Fibroblast of skin of left quadriceps (primary cell): ENCODE data around the gene RMND5A.
"Not testable (repeated sequence)": the region's sequence is repeated elsewhere in the genome, so short reads cannot be mapped to it uniquely, and the experiment has no call there.

Experiments
- DNase-seq, 2 experiments: peaks; one replicate each; pipeline ENCODE4 v3.0.0-alpha.2; 2013; ENCODE audit warnings: low read depth in 2 of 2

The RMND5A gene

DNA sequence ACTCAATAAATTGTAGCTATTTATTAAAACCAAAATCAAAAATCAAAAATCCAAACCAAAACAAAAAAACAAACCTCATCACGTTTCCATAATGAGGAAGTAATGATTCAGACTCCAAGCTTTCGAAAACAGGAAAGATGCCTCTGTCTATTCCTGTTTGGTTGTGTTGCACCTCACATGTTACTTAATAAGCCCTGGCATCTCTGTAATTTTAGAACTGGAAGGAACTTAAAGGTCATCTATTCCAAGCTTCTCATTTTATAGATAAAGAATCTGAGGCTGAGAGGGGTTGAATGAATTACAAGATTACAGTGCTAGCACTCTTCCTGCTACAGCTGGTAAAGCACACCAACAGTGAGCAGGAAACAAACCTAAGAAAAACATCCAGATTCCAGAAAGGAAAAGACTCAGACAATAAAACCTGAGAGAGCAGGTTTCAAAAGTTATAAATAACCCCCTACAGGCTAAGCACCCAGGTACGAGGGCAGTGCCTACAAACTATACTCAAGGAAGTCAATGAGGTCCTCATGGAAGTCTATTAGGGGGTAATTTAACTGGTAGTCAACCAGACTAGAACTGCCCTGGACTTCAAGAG is 5.4 kb upstream of the RMND5A start:
- not testable (repeated sequence) for DNase-seq

DNA sequence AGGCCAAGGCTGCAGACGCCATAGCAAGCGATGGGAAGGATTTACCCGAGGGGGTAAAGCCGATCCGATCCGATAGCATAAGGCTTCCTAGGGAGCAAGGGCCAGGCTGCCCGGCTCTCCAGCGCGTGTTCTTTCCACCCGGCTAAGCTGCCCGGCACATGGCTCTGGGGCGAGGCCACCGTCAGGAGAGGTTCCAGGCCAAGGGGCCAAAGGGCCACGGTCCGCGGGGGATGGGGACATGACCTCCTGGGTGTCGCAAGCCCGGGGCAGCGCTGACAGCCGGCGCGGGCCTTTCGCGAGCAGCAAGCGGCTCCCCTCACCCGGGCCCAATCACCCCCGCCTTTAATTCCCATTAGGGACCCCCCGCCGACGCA is 841 bp upstream of the RMND5A start:
- DNase-seq: not testable (repeated sequence)

DNA sequence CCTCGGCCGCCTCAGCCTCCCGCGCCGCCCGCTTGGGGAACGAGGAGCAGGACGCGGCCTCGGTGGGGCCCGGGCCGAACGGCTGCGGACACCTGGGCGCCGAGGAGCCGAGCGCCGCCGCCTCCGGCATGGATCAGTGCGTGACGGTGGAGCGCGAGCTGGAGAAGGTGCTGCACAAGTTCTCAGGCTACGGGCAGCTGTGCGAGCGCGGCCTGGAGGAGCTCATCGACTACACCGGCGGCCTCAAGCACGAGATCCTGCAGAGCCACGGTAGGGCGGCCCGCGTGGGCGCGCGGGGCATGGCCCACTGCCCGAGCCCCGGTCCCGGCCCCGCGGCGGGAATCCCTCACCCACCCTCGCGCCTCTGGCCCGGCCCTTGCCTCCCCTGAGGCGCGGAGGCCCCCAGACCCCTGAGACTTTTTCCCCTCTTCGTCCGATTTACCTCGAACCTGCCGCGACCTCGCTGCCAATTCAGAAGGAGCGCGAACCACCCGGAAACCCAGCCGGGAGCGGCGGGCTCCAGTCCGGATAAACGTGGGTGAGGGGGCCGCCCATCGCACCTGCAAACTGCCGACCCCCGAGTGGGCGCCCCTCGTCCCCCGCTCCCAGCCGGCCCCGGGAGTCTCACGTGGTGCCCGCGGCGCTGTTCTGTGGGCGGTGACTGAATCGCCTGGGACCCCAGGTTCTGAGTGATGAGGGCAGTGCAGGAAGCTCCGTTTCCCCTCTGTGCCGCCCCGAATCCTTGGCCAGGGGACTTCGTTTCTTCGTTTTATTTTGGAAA is 639 bp downstream of the RMND5A start:
- not testable (repeated sequence) for DNase-seq

DNA sequence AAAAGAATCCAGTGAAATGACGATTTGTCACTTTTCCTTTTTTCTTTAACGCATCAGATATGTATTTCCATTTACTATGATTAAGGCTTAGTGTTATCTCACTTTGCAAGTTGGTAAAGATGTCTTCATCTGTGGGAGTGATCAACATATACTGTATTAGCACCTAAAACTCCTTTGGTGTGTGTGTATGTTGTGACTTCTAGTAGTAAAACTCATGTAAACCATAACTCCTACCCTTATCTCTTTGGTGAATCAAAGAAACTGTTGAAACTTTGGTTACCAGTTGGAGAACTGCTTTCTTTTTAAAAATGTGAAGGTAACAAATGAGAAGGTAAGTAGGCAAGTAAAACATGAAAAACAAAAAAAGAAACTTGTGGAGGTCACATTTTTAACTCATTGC is 5.6 kb downstream of the RMND5A start:
- DNase-seq: not testable (repeated sequence)

DNA sequence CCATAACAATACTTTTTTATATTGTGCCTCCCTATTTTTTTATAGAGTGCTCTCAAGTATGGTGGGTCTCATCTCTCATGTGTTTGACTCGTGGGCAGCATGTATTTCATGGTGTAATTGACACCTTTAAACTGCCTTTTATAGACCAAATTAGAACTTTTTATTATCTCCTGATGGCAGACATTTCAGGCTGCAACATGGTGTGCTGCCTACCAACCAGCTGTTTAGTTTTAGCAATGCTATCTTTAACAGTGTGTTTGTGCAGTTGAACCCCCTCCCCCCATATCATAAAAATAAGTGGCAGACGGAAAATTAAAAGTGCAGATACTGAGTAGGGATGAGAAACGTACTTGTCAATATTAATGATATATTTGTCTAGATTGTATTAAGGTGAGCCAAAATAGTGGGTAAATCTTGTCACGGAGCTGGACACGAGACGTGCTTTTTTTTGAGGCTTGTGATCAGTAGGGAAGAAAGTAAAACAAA is 12.0 kb downstream of the RMND5A start:
- DNase-seq: not testable (repeated sequence)

DNA sequence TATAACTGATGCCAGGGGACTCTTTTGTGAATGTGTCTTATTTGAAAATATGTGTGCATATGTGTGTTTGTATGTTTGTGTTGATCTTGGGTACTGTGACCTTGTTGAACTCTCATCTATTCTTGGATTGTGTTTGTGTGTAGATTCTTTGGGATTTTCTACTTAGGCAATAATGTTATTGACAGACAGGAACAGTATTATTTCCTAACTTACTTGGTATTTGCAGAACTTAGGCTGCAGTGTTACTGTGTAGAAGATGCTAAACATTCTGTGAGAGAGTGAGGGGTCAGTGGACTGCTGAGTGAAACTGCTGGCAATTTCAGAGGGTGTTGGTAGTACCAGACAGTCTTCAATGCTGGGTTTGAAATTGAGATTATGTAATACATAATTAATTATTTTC is 12.7 kb downstream of the RMND5A start:
- not testable (repeated sequence) for DNase-seq

DNA sequence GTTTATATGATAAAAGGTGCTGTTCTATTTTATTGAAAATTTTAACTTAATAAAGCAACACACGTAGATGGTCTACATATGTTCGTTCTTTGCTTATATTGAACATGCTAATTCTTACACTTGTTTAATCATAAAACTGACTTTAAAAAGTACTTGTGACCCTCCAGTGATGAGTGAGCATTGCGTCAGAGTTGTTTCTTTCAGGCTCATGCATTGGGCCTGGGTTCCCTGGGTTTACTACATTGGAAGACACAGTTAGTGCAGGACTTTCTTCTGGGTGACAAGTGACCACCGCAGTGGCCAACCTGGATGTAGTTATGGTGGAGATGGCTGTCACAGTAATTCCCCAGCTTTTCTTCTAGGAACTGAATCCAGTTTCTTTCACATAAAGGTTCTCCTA is 13.4 kb downstream of the RMND5A start:
- DNase-seq: not testable (repeated sequence)

DNA sequence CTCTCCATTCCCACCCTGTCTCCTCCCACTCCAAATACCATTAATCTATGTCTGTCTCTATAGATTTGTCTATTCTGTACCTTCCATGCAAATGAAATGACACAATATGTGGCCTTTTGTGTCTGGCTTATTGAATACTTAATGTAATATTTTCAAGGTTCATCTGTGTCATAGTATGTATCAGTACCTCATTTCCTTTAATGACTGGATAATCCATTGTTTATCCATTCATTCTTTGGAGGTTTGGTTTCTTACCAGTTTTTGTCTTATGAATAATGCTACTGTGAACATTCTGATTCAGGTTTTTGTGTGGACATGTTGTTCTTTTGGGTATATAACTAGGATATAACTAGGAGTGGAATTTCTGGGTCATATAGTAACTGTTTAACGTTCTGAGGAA is 14.8 kb downstream of the RMND5A start:
- DNase-seq: not testable (repeated sequence)

DNA sequence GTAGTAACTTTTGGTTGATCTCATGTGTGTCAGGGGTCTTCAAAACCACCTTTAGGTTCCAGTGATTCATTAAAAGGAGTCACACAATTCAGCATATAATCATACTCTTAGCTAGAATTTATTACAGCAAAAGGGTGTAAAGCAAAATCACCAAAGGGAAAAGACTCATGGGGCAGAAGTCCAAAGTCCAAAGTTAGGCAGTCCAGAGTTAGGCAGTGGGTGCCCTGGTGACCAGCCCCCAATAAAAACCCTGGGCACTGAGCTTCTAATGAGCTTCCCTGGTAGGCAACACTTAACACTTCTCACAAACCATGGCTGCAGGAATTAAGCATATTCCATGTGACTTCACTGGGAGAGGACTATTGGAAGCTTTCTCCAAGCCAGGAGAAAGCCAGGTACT is 19.4 kb downstream of the RMND5A start:
- DNase-seq: not testable (repeated sequence)

DNA sequence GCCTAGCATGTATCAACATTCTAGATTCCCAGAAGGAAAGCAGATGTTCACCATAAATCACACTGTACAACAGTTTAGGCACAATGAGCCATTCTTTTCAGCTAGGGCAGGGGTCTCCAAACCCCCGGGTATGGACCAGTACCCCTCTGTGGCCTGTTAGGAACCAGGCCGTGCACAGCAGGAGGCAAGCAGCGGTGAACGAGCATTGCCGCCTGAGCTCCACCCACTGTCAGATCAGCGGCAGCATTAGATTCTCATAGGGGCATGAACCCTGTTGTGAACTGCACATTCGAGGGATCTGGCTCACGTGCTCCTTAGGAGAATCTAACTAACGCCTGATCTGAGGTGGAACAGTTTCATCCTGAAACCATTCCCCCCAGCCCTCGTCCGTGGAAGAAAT is 19.8 kb downstream of the RMND5A start:
- not testable (repeated sequence) for DNase-seq

DNA sequence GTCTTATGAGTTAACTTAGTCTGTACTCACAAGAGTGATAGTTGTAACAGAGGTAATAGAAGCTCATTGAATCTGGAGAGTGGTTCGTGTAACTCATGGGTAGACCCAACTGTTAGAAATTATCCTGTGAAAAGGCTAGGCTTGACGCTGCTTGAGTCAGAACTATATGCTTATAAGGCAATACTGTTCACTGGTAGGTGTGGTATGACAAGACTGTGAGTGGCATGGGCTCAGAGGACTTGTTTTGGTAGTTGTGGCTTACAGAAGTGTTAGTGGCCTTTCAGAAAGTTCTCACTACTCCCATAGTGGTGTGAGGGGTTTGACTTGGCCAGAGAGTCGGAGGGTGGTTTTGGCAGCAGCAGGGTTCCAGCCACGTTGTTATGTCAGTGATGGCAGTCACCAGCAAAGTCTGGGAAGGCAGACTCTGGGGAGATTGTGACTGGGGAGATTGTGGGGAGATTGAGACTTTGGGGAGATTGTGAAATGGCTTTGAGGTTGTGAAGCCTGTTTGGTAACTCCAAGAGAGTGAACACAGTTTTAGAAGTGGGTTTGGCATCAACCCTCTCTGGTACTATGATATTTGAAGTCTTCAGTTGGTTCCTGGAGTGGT is 21.9 kb downstream of the RMND5A start:
- DNase-seq: not testable (repeated sequence)

DNA sequence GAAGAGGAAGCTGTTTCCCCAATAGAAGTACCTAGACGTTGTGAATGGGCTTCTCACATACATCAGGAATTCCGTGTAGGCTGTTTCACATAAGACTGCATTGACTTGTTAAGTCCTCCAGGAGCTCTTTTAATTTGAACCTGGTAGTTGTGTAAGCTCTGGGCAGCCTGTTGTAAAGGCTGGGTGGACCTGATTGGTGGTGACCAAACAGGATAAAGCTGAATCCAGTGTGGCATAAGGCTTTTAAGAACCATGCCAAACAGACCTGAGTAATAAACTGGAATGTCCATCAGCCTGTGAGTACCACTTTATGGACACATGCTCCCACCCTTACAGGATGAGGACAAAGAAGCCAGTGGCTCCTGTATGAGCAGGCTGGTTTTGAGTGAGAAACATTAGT is 24.1 kb downstream of the RMND5A start:
- DNase-seq: no peak

DNA sequence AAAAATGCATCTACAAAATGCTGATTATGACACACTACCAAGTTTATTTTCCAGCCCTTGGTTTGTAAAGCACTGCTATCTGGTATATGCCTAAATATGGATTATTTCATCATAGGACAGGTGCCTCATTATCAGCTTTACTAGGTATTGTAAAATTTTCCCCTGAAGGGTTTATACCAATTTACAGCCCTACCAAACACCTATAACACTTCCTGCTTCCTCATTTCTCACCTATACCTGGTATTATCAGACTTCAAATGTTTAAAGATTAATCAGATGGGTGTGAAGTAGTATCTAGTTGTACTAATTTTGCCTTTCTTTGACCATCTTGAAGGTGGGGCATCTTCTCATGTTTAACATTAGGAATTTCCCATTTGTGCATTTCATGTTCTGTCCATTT is 26.8 kb downstream of the RMND5A start:
- no peak for DNase-seq

DNA sequence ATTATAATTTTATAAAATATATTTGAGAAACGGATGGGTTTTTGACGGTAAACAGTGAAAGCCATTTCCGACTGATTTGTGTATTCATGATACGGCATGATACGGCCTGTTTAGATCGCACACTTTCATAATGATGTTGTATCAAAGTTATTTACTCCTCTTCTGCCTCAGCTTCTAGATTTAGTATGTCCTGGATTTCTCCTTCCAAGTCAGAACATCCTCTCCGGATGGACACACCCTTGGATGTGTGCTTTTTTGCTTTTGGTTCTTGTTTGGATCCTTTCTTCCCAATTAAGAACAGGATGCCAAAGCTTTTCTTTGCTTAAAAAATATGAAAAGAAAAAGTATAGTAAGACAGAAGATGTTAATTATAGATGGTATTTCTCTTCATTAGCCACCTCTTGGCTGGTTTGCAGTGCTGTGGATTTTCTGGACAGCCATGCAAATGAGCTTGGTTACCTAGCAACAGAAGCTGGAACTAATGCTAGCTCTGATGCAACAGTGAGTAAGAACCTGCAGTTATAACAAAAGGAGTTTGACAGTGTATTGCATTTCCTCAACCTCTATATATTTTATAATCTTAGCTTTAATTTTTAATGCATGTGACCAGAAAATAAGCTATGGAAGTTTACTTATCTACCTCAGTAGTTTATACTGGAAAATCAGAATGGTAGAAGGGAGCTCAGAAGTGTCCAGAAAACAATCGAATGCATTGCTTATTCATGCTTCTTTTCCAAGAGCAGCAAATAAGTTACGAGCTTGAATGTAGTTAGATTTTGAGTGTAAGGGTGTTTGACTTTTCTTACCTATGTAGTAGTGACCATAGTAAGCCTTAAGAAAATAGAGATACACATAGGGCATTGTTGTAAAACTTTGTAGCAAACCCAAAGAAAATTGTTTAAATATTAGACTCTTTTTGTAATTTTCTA is 27.9 kb downstream of the RMND5A start:
- DNase-seq: peak; percentile 78 to 82

DNA sequence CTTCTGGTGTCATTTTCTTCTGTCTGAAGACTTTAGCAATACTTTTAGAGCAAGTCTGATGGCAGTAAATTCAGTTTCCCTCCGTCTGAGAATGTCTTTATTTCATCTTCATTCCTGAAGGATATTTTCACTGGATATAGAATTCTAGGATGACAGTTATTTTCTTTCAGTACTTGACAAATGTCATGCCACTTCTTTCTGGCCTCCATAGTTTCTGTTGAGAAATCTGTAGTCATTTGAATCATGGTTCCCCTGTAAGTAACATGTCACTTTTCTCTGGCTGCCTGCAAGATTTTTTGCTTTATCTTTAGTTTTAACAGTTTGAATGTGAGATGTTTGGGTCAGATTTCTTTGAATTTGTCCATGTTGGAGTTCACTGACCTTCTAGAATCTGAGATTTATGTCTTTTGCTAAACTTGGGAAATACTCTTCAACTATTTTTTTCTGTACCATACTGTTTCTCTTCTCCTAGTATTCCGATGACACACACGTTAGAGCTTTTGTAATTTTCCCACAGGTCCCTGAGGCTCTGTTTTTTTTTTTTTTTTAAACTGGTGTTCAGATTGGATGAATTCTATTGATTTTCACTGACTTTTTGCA is 30.2 kb downstream of the RMND5A start:
- DNase-seq: no peak

DNA sequence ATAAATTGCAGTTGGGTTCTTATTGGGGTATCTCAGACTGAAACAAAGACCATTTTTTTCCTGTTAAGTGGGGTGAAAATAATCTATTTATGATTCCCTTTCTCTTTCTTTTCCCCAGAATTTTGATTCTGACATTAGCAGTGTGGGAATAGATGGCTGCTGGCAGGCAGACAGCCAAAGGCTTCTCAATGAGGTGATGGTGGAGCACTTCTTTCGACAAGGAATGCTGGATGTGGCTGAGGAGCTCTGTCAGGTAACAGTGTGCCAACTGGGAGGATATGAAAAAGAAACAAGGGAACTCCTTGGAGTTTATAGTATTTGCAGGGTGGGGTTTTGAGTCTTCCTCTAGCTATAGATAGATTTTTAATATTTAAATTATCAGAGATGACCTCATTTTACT is 31.7 kb downstream of the RMND5A start:
- no peak for DNase-seq

DNA sequence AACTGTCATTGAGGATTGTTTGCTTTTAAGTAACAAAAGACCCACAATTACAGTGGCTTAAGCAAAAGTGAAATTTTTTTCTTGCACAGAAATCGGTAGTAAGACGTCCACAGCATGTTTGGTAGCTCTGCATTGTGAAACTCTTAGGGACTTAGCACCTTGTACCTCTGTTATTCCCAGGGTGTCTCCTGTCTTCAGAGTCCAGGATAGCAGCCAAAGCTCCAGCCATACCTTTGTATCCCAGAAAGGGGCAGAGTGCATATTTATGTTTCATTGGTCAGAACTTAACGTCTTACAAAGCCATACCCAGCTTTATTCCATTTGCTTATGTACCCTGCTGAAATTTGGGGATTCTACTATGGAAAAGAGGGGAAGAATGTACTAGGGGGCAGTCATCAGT is 32.8 kb downstream of the RMND5A start:
- DNase-seq: no peak

DNA sequence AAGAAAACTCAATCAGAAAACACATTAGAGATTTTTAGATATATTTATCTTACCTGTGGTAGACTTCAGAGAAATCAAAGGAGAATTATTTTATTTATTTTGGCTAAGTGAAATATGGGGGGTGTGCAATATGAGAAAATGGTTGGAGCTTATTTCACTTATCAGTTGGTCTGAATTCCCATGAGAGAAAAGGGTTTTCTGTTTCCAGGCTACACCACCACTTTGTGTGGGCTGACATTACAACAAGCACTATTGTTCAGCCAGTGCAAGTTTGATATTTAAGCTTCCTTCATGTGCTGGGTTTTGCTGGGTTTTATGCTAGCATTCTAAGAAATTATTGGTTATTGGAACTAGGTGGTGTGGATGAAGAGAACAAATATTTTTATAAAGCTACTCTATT is 33.5 kb downstream of the RMND5A start:
- DNase-seq: no peak

DNA sequence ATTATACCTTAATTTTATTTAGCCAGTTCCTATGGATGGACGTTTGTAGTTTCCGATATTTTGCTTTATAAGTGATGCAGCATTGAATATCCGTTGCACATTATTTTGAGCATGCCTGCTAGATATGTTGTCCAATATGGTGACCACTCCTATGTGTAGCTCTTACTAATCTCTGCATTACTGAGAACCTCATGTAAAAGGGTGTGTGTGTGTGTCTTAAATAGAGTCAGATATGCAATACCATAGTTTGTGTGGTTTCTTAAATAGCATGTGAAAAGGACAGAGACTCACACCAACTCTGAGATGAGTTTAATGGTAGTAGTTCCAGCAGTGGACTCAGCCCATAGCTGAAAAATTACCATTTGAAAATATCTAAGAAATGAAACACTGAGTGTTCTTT is 38.3 kb downstream of the RMND5A start:
- no peak for DNase-seq

DNA sequence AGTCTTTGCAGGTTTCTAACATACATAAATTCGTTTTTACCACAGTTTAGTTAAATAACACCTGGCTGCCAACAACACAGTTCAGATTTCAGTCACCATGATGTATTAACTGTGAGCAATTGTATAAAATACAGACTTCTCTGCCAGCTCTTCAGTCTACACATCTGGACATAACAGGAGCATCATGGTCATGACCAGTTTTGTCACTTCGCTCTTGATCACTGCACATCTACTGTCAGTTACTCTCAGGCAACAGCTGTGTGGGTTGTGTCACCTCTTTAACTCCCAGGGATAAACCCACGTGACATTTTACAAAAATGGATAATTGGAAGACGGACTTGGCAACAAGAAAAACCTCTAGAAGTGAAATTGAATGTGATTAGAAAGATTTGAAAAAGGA is 40.3 kb downstream of the RMND5A start:
- DNase-seq: no peak

DNA sequence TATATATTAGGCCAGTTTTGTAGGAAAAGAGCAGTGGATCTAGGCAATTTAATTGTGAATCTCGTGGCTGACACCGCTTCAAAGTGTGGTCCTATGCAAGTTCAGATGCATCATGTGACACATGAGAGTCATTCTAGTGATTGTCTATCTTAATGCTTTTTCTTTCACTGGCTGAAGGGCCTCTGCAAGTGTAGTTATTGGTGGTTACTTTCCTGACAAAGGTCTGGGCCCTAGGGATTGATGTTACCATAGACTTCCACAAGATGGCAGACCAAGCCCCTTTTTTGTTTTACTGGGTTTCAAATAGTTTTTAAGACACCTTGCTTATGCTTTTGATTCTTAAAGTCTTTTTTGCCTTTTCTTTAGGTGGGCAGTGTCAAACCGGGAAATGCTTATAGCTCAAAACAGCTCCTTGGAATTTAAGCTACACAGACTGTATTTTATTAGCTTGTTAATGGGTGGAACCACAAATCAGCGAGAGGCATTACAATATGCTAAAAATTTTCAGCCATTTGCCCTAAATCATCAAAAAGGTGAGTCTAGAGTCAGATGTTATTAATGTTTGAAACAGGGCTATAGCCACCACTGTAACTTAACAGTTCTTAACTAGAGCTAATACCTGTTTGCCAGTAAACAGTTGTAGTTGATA is 44.7 kb downstream of the RMND5A start:
- peak in 1 of 2 experiments; percentile 8 for DNase-seq
